HG02943 (cell line): ENCODE results near the gene ATP6V0B.

Source experiments
- ATAC-seq: cut with Tn5 transposase; IDR thresholded peaks from one replicate; pipeline ENCODE4 v1.9.1; 2021; ENCODE audit warnings: mild to moderate bottlenecking, low read depth, moderate library complexity; ENCODE audit not compliant: unreplicated experiment

Gene ATP6V0B

DNA sequence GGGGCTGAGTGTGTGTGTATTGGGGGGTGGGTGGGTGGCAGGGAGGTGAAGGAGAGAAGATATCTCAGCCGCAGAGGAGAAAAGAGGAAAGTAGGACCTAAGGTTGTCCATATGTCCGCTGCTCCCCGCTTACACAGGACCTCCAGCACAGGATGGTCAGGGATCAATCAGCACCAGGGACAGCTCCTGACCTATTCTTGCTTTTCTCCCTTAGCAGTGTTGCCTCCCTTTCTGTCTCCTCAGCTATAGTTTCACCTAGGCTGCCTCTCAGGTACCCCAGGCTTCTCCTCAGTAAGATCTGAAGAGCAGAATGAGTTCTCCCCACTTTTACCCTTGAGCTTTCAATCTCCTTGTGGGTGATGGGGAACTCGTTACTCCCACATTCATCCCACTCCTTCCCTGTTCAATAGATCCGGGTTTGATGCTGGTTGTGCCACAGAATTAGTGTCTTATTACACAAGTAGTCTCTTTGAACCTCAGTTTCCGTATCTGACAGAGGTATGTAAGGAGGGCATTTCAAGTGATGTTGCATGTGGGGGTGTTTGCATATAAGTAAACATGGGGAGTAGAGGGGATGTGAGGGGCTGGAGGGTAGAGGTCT lies 6.3 kb upstream of the ATP6V0B start:
- ATAC-seq: no peak

DNA sequence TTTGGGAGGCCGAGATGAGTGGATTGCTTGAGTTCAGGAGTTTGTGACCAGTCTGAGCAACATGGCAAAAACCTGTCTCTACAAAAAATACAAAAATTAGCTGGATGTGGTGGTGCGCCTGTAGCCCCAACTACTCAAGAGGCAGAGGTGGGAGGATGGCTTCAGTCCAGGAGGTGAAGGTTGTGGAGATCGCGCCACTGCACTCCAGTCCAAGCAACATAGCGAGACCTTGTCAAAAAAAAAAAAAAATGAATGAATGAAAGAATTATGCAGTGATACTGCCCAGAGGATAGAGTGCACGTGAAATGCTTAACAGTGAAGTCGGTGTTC lies 5.4 kb upstream of the ATP6V0B start:
- no peak for ATAC-seq

DNA sequence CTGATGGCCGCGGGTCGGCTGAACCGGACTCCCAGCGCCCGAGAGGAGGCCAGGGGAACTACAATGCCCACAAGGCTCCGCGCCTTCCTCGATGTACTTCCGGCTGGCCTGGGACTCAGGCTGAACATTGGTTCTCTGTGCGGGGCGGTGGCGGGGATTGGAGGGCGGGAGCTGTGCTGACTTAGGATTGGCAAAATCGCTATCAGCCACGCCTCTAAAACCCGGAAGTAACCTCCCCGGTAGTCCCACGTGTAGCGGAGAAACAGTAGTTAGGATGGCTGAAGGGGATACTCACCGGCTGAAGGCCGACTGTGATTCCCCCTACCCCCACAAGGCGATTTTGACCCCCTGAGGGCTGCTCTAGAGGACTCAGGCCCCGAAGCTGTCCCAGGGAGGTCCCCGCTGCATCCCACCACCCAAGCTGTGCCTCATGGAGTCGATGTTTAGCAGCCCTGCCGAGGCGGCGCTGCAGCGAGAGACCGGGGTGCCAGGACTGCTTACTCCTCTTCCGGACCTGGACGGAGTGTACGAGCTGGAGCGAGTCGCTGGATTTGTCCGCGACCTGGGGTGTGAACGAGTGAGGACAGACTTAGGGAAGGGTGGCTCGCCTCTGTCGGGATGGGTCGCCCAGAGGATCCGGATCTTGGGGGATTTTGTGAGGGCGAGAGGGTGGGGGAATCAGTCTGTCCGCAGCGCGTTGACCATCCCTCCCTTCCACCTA lies 4.9 kb upstream of the ATP6V0B start, which contains the start of gene DPH2:
Gene DPH2 (plus strand): TSS at position 265 of the 721 bp plus-strand sequence. CDS start 166 bp downstream, at position 431.
- ATAC-seq: peak; percentile 78

DNA sequence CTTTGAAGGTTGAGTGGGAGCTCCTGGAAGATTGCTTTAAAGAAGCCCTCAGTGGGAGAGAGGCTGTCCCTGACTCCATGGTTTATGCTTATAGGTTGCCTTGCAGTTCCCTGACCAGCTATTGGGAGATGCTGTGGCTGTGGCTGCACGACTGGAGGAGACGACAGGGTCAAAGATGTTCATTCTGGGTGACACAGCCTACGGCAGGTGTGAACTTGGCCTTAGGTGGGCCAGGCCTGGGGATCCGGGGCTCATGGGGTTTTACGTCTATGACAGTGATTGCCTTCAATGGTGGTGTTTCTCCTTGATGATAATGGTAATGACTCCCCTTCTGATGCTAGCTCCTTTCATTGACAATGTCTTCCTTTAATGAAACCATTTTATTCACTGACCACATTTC lies 4.3 kb upstream of the ATP6V0B start:
- ATAC-seq: no peak

DNA sequence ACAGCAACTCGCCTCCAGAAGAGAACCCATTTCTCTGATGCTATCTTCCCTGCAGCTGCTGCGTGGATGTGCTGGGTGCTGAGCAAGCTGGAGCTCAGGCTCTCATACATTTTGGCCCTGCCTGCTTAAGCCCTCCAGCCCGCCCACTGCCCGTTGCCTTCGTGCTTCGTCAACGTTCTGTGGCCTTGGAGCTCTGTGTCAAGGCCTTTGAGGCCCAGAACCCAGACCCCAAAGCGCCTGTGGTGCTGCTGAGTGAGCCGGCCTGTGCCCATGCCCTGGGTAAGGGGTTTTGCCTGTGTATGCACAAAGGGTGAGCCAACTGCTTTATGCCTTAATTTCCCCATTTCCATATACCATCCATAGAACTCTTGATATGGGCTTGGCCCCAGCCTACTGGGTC lies 3.8 kb upstream of the ATP6V0B start:
- no peak for ATAC-seq

DNA sequence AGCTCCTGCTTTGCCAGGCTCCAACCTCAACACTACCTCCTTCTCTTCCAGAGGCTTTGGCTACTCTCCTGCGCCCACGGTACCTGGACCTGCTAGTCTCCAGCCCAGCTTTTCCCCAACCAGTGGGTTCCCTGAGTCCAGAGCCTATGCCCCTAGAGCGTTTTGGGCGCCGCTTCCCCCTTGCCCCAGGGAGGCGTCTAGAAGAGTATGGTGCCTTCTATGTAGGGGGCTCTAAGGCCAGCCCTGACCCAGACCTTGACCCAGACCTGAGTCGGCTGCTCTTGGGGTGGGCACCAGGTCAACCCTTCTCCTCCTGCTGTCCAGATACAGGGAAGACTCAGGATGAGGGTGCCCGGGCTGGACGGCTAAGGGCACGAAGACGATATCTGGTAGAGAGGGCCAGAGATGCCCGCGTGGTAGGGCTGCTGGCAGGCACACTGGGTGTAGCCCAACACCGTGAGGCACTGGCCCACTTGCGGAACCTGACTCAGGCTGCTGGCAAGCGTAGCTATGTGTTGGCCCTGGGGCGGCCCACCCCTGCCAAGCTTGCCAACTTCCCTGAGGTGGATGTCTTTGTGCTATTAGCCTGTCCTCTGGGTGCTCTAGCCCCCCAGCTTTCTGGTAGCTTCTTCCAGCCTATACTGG lies 3.3 kb upstream of the ATP6V0B start:
- no peak for ATAC-seq

DNA sequence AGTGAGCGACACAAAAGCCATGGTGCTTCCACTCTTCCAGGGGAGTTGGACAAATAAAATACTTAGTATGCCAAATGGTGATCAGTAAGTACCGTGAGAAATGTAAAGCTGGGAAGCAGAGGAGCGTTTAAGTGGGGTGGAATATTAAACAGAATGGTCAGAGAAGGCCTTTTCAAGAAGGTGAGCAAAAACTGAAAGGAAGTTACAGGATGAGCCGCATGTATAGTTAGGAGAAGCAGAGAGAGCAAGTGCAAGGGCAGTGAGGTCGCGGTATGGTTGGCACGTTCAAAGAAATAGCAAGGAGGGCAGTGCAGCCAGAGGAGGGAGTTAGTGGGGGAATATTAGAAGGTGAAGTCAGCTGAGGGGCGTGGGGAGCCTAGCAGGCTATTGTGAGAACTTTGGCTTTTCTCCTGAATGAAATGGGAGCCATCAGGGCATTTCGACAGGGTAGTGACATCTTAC lies 748 bp upstream of the ATP6V0B start:
- no peak for ATAC-seq

DNA sequence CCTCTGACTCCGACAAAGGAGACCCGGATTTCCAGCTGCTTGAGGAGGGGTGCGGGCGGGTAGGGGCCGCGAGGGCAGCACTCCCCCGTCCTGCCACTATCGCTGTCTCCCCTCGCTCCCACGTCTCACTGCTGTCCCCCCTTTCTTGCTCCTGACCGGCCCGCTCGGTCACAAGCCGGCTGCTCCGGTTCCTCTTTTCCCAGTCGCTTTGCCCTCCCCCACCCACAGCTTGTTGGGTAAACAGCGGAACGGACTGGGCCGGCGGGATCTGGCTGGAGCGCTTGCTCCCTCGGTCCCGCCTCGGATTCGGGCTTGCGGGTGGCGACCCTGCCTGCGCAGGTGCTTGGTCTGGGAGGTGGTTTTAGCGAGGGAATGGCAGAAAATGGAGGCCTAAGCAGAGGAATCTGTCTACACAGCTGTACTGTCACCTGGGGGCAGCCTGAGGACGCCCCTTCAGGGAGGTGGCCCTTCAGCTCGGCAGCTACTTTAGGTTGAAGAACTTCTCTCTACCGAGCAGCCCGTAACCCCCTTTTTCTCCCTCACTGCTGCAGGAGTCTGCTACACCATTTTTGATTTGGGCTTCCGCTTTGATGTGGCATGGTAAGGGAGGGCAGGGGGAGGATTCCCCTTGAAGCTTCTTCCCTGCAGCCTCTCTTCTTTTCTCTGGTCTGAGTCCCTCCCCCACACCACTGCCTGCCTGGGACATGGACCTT lies 645 bp downstream of the ATP6V0B start:
- ATAC-seq: peak; percentile 6

DNA sequence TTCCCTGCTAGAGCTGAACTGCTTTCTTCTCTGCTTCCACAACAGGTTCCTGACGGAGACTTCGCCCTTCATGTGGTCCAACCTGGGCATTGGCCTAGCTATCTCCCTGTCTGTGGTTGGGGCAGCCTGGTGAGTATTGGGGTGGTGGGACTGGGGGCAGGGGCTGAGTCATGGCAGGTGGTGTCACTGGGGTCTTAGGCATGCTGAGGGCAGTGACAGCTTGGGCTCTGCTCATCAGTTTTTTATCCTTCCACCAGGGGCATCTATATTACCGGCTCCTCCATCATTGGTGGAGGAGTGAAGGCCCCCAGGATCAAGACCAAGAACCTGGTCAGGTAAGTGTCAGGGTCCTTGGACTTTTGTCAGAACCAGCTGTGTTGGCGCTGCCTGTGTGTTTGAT lies 1.3 kb downstream of the ATP6V0B start:
- no peak for ATAC-seq

DNA sequence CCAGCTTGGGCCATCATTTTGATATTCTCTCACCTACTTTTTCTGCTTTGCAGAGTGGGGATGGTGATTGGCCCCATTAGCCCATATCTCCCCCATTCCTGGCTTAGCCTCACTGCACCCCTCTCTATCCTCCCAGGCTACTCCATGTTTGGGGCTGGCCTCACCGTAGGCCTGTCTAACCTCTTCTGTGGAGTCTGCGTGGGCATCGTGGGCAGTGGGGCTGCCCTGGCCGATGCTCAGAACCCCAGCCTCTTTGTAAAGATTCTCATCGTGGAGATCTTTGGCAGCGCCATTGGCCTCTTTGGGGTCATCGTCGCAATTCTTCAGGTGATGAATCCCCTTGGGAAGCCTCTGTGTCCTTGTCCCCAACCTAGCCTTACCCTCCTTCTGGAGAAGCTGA lies 2.1 kb downstream of the ATP6V0B start:
- no peak for ATAC-seq

DNA sequence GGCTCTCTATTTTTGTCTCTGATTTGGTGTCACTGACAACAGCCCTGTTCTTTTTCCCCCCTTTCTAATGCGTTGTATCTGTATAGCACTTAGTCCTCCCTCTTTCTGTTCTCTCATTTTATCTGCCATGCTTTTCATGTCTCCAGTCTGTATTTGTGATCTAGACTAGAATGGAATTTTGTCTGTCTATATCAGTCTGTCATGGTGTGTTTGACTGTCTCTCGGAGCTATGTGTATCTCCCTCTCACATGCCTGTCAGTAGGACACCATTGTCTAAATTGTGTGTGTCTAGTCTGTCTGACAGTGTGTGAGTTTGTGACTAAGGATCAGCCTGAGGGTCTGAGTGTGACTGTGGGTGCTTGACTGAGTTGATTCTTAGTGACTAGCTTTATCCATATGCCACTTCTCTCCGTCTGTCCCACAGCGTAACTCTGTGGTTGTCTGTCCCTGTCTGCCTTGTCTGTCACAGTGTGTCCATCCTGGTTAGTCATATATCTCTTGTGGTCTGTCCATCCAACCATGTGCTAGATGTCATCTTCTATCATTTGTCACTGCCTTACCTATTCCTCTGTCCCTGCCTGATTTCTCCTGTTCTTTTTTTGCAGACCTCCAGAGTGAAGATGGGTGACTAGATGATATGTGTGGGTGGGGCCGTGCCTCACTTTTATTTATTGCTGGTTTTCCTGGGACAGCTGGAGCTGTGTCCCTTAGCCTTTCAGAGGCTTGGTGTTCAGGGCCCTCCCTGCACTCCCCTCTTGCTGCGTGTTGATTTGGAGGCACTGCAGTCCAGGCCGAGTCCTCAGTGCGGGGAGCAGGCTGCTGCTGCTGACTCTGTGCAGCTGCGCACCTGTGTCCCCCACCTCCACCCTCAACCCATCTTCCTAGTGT lies 2.9 kb downstream of the ATP6V0B start:
- no peak for ATAC-seq

DNA sequence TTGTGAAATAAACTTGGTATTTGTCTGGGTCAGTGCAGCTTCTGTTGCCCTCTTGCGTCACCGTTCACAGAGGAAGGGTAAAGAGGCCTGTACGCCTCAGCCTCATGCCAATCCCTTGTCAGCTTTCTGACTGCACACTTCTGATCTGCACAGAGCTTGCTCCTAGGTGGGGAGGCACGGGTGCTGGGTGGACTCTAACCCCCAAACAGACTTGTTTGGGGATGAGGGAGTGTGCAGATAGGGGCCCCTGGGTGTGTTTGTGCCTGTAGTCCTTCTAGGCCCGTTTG lies 3.4 kb downstream of the ATP6V0B start:
- no peak for ATAC-seq

DNA sequence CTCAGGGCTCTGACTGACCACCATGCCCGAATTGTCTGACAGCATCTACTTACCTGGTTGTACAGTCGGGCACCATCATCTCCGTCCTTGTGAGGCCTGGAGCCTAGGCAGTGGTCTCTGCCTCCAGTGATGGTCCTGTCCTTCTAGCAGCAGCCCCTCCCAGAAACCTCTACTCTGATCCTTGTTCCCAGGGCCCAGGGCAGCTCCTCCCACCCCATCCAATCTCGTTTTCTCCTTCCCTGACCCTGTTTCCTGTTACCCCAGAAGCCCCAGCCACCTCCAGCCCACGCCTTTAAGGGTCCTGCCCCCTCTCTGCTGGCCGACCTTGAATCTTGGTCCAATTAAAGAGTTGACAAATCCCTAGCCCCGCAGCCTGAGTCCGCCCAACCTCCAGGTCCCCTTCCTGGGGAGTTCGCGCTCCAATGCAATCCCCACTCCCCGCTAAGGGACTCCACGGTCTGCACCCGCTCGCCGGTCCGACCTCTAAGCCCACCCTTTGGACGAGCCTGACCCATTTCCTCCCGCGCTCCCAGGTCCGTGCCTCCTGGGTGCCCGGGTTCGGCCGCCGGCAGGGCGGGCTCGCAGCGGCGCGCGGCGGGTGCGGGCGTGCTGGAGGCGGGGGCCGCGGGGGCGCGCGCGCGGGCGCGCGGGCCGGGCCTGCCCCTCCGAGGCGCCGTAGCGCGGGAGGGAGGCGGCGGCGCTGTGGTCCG lies 3.9 kb downstream of the ATP6V0B start, which contains the start of gene B4GALT2:
Gene B4GALT2 (plus strand): TSS at position 660 of the 710 bp plus-strand sequence. CDS start 1,951 bp downstream, outside the sequence.
- ATAC-seq: no peak

DNA sequence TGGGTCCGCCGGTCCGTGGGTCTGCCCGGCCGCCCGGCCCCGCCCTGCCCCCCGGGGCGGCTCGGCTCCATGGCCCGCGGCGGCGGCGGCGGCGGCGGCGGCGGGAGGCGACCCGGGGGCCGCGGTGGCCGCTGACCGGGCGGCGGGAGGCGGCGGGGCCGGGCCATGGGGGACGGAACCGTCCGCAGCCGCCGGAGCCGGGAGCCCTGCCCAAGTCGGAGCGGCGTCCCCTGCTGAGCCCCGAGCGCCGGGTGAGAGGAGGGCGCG lies 4.4 kb downstream of the ATP6V0B start:
- no peak for ATAC-seq

DNA sequence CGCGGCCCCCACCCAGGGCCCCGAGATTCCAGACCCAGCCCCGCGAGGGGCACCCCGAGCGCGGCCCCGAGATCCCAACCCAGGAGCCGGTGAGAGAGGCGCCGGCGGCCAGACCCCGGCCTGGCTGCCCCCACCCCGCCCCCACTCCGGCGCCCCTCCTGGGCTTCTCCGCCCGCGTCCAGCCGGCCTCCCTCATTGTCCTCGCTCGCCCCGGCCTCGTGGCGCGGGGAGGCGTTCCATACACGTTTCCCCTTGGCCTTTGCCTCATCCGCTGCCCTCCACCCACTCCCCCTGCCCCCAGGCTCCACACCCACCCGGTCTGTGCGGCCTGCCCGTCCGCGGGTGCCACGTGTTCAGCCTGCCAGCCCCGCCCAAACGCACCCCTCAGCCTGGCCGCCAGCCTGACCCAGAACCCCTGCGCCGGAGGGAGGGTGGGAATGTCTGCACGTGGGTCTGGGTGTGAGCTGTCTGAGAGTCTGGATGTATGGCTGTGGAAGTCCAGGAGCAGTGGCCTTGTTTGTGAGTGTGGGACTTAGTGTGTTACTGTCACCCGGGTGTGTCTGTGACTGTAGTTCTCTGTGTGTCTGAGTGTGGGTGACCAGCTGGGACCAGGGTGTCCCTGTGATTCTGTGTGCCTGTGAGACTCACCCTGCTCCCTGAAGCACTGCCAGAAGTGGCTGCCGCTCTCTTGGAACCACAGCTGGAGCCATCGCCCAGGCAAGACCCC lies 4.9 kb downstream of the ATP6V0B start:
- no peak for ATAC-seq

DNA sequence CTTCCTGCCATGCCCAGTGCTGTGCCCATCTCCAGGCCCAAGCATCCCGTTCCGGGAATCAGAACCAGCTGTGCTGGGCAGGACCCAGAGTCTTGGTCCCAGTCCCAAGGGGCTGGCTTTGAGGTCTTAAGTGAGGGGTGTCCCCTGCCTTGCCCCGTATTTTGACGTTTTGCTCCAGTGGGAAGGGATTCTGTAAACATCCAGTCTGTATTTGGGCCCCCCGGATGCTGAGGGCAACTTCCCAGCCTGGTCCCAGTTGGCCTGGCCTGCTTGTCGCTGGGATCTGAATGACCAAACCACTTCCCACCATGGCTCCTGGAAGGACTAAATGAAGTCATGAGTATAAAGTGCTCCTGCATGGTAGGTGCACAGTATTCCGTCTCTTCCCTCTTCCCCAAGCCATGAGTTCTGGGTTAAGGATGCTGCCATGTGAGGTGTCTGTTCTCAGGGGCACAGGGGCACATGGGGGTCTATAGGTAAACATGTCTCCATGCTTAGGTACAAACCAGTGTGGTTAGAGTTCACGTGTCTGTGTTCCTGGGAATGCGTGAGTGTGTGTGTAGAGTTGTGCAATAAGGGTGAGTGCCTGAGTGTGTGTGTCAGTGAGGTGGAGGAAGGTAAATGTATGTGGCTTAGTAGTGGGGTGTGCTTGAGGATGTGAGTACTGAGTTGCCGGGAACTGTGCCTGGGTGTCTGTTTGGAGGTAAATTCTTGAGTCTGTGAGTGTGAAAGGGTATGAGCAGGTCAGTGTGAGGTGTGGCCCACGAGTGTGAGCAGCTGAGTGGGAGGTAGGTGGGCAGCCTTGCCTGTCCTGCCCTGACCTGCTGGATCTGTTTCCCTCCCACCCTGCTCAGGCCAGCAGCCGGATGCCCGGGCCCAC lies 5.7 kb downstream of the ATP6V0B start:
- no peak for ATAC-seq

DNA sequence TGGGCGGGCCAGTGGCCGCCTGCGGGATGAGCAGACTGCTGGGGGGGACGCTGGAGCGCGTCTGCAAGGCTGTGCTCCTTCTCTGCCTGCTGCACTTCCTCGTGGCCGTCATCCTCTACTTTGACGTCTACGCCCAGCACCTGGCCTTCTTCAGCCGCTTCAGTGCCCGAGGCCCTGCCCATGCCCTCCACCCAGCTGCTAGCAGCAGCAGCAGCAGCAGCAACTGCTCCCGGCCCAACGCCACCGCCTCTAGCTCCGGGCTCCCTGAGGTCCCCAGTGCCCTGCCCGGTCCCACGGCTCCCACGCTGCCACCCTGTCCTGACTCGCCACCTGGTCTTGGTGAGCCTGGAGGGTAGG lies 6.4 kb downstream of the ATP6V0B start:
- no peak for ATAC-seq

DNA sequence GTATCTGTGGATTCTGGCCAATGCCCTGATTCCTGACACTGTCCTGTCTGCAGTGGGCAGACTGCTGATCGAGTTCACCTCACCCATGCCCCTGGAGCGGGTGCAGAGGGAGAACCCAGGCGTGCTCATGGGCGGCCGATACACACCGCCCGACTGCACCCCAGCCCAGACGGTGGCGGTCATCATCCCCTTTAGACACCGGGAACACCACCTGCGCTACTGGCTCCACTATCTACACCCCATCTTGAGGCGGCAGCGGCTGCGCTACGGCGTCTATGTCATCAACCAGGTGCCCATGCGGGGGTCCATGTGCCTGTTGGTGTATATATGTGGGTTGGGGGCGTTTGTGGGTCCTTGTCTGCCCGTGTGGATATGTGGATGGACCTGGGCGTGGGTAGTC lies 6.9 kb downstream of the ATP6V0B start:
- no peak for ATAC-seq
